DOHH2 (cell line): ENCODE measurements around the gene CX3CL1.
"Not testable (repeated sequence)": the region's sequence is repeated elsewhere in the genome, so short reads cannot be mapped to it uniquely, and the experiment has no call there.

Experiments used
- H3F3A ChIP-seq: fragments of 200-600 bp; sonication (generic), shearing (Covaris generic); 2 replicates; pipeline ENCODE4 v1.6.0; 2016; ENCODE audit warnings: antibody characterized with exemption, mild to moderate bottlenecking; ENCODE audit not compliant: control insufficient read depth, insufficient read depth
- H3K27ac ChIP-seq: fragments of 200-600 bp; sonication (generic); 2 replicates; pipeline ENCODE4 v1.5.1; 2014; ENCODE audit warnings: low read depth, mild to moderate bottlenecking, low read length, moderate library complexity
- H3K27me3 ChIP-seq: fragments of 200-600 bp; sonication (generic); 2 replicates; pipeline ENCODE4 v1.6.1; 2014; ENCODE audit warnings: mild to moderate bottlenecking, low read length, mixed read lengths; ENCODE audit not compliant: control insufficient read depth
- H3K36me3 ChIP-seq: fragments of 200-600 bp; sonication (generic); 2 replicates; pipeline ENCODE4 v1.6.1; 2014; ENCODE audit warnings: mild to moderate bottlenecking, low read length, moderate library complexity, mixed read lengths; ENCODE audit not compliant: control insufficient read depth
- H3K4me1 ChIP-seq: fragments of 200-600 bp; sonication (generic); 2 replicates; pipeline ENCODE4 v1.6.1; 2014; ENCODE audit warnings: mild to moderate bottlenecking, low read length, mixed read lengths; ENCODE audit not compliant: control insufficient read depth
- H3K4me2 ChIP-seq: fragments of 200-600 bp; sonication (generic); 2 replicates; pipeline ENCODE4 v1.6.0; 2014; ENCODE audit warnings: mild to moderate bottlenecking, low read length, moderate library complexity
- H3K4me3 ChIP-seq: fragments of 200-600 bp; sonication (generic); 2 replicates; pipeline ENCODE4 v1.5.1; 2014; ENCODE audit warnings: mild to moderate bottlenecking, low read length, mixed read lengths
- H3K79me2 ChIP-seq: fragments of 200-600 bp; sonication (generic); 2 replicates; pipeline ENCODE4 v1.6.1; 2014; ENCODE audit warnings: mild to moderate bottlenecking, low read length, mixed read lengths; ENCODE audit not compliant: control insufficient read depth
- H3K9me2 ChIP-seq: fragments of 200-600 bp; sonication (generic); replicated peaks from 2 replicates; pipeline ENCODE4 v1.6.1; 2014; ENCODE audit warnings: mild to moderate bottlenecking, low read length, mixed read lengths; ENCODE audit not compliant: control insufficient read depth
- H3K9me3 ChIP-seq: fragments of 200-600 bp; sonication (generic); 2 replicates; pipeline ENCODE4 v1.6.1; 2014; ENCODE audit warnings: antibody characterized with exemption, low read length, mixed read lengths; ENCODE audit not compliant: control insufficient read depth, insufficient read depth
- H4K20me1 ChIP-seq: fragments of 200-600 bp; sonication (generic); 2 replicates; pipeline ENCODE4 v1.6.0; 2014; ENCODE audit warnings: low read depth, mild to moderate bottlenecking, antibody characterized with exemption, low read length, moderate library complexity; ENCODE audit not compliant: control insufficient read depth, insufficient read depth
- CTCF ChIP-seq: fragments of 200-600 bp; sonication (generic); IDR thresholded peaks from one replicate; pipeline ENCODE4 v1.5.1; 2014; ENCODE audit warnings: antibody characterized with exemption, mild to moderate bottlenecking, low read depth, low read length; ENCODE audit not compliant: poor library complexity, severe bottlenecking
- EZH2phosphoT487 ChIP-seq: fragments of 200-600 bp; sonication (generic); IDR thresholded peaks from 2 replicates; pipeline ENCODE4 v1.6.1; 2017; ENCODE audit warnings: borderline replicate concordance, mild to moderate bottlenecking, antibody characterized with exemption, low read length, moderate library complexity, mixed read lengths

Gene CX3CL1

DNA sequence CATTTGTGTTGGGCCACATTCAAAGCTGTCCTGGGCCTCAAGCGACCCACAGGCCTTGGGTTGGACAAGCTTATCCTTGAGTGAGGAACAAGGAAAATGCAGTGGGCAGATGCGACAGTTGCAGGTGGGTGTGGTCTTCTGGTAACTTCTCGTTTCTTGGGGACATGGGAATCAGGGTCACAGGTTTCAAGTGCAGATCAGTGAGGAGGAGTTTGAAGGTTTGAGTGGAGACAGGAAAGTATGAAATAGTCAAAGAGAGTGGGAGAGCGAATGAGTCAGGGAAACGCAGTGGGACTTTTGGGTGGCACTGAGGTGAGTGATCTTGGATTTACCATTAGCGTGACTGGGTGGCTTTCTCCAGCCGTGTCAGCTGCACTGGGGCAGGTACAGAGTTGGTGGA is 29.1 kb upstream of the CX3CL1 start:
- H3K4me3 ChIP-seq, result no peak overlapping the region

DNA sequence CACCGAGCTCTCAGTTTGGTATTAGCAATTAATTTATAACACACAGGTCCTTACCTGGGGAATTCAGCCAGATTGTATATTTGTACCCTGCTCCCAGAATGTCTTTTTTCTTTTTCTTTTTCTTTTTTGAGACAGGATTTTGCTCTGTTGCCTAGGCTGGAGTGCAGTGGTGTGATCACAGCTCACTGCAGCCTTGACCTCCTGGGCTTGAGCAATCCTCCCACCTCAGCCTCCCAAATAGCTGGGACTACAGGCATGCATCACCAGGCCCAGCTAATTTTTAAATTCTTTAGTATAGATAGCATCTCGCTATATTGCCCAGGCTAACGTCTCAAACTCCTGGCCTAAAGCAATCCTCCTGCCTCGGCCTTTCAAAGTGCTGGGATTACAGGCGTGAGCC is 28.2 kb upstream of the CX3CL1 start:
- H3F3A ChIP-seq, H3K27ac ChIP-seq, H3K36me3 ChIP-seq, H4K20me1 ChIP-seq, H3K9me3 ChIP-seq, H3K79me2 ChIP-seq, H3K4me3 ChIP-seq, H3K9me2 ChIP-seq, H3K4me2 ChIP-seq, H3K4me1 ChIP-seq: not testable (repeated sequence)
- peaks cover 74% of the 10 kb centered on the region for H3K27me3 ChIP-seq

More for the DNA sequence above, 29.1 kb upstream of the CX3CL1 start:
- H3K4me2 ChIP-seq, result no peak overlapping the region
- H3K79me2 ChIP-seq, result no peaks in the 10 kb centered on the region
- no peaks in the 10 kb centered on the region for H4K20me1 ChIP-seq
- H3K27me3 ChIP-seq, result peaks cover 74% of the 10 kb centered on the region
- no peak overlapping the region for H3K27ac ChIP-seq
- H3F3A ChIP-seq, result no peaks in the 10 kb centered on the region
- H3K4me1 ChIP-seq, result no peaks in the 10 kb centered on the region
- 0 out of 2 replicates have a peak, but pooled peaks cover 2% of the 10 kb centered on the region for H3K9me3 ChIP-seq
- H3K36me3 ChIP-seq, result no peaks in the 10 kb centered on the region
- TF ChIP-seq CTCF, result no peak
- no peak for TF ChIP-seq EZH2phosphoT487
- no peaks in the 10 kb centered on the region for H3K9me2 ChIP-seq

DNA sequence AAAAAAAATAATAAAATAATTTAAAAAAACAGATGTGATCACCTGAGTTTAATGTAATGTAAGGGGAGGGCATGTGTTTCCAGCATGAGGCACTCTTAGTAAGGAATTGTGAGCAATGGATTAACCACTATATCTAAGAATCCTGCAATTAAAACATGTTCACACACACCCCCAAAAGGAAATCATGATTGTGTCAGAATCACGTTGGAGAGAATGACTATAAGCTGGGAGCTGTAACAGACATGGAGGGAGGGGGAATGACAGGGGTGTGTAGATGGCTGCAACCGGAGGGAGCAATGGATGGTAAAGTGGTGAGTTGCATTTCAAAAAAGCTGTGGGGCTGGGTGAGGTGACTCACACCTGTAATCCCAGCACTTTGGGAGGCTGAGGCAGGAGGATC is 27.3 kb upstream of the CX3CL1 start:
- H3K36me3 ChIP-seq, result no peaks in the 10 kb centered on the region
- H3K27me3 ChIP-seq, result peaks cover 71% of the 10 kb centered on the region
- H3K79me2 ChIP-seq, result no peaks in the 10 kb centered on the region
- H3K4me3 ChIP-seq, result no peak overlapping the region
- no peak overlapping the region for H3K27ac ChIP-seq
- H3K9me2 ChIP-seq, result no peaks in the 10 kb centered on the region
- TF ChIP-seq CTCF, result no peak
- no peaks in the 10 kb centered on the region for H4K20me1 ChIP-seq
- H3K4me2 ChIP-seq, result no peak overlapping the region
- H3F3A ChIP-seq, result no peaks in the 10 kb centered on the region
- peaks cover 9% of the 10 kb centered on the region for H3K4me1 ChIP-seq
- no peaks in the 10 kb centered on the region for H3K9me3 ChIP-seq

DNA sequence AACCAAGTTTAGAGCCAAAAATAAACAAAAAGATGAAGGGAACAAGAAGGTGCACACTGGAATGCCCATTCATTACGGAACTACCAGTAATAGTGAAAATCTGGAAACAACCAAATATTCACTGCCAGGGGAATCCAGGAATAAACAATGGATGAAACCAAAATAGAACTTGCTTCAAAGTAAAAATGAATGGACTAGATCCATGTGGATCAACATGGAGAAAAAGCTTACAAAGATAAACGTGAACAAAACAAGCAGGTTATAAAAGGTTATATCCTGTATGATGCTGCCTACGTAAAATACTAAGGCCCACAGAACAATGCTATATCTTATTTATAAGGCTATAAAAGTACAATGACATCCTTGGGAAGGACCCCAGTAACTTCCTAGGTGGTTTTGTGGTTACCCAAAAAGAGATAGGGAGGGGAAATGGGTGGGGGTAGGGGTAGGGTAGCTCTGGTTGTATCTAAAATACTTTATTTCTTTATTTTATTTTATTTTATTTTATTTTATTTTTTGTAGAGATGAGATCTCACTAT is 26.6 kb upstream of the CX3CL1 start:
- H3K4me1 ChIP-seq, result peaks cover 9% of the 10 kb centered on the region
- H3K27ac ChIP-seq, result no peak overlapping the region
- no peaks in the 10 kb centered on the region for H3F3A ChIP-seq
- H3K9me3 ChIP-seq, result no peaks in the 10 kb centered on the region
- TF ChIP-seq CTCF, result no peak
- TF ChIP-seq EZH2phosphoT487, result no peak
- no peaks in the 10 kb centered on the region for H3K36me3 ChIP-seq
- H3K4me3 ChIP-seq, result no peak overlapping the region
- no peaks in the 10 kb centered on the region for H4K20me1 ChIP-seq
- no peaks in the 10 kb centered on the region for H3K79me2 ChIP-seq
- H3K27me3 ChIP-seq, result peaks cover 71% of the 10 kb centered on the region
- no peaks in the 10 kb centered on the region for H3K9me2 ChIP-seq
- no peak overlapping the region for H3K4me2 ChIP-seq
